Calu3 (cell line): ENCODE data around the gene B4GALT5. TPM values are rescaled to one million over a fixed set of nuclear protein-coding genes. Genes with fewer than 3 reads are reported as not detected.
"Not testable (repeated sequence)": the region's sequence is repeated elsewhere in the genome, so short reads cannot be mapped to it uniquely, and the experiment has no call there.

ENCODE experiments used
- Bru-seq: library from RNA; stranded (reverse); fragments of 400-500 nt; gene quantifications from one replicate; lab custom pipeline; 2021; lab: Mats Ljungman, UMichigan
- BruChase-seq, 2 experiments: library from RNA; stranded (reverse); fragments of 400-500 nt; gene quantifications; one replicate each; lab custom pipeline; 2021; lab: Mats Ljungman, UMichigan
- BruUV-seq: library from RNA; stranded (reverse); fragments of 400-500 nt; replicated peaks from 2 replicates; lab custom pipeline; 2021; lab: Mats Ljungman, UMichigan
- CTCF ChIA-PET: fragments of 300-600 bp; sonication (Branson Sonifier 250); formaldehyde crosslinking; loops from one replicate; lab custom pipeline; 2022; ENCODE audit warnings: antibody characterized with exemption; lab: Charles Lee
- DNase-seq: peaks from one replicate; pipeline ENCODE4 v3.0.0; 2022
- H3K27ac Mint-ChIP-seq: one replicate; pipeline ENCODE4 v1.8.0; 2022; ENCODE audit warnings: mixed read lengths; ENCODE audit not compliant: unreplicated experiment
- H3K27me3 Mint-ChIP-seq: one replicate; pipeline ENCODE4 v1.8.0; 2022; ENCODE audit warnings: mixed read lengths; ENCODE audit not compliant: unreplicated experiment
- H3K36me3 Mint-ChIP-seq: one replicate; pipeline ENCODE4 v1.8.0; 2022; ENCODE audit warnings: mild to moderate bottlenecking, moderate library complexity, mixed read lengths; ENCODE audit not compliant: insufficient read depth, unreplicated experiment
- H3K4me1 Mint-ChIP-seq: one replicate; pipeline ENCODE4 v1.8.0; 2022; ENCODE audit warnings: mild to moderate bottlenecking, low read depth, mixed read lengths; ENCODE audit not compliant: unreplicated experiment
- H3K4me3 Mint-ChIP-seq: one replicate; pipeline ENCODE4 v1.8.0; 2022; ENCODE audit warnings: mild to moderate bottlenecking, low read depth, moderate library complexity, mixed read lengths; ENCODE audit not compliant: unreplicated experiment
- H3K9me3 Mint-ChIP-seq: one replicate; pipeline ENCODE4 v1.8.0; 2022; ENCODE audit warnings: low read depth, mixed read lengths; ENCODE audit not compliant: unreplicated experiment
- CTCF ChIP-seq: fragments of 200-600 bp; IDR thresholded peaks from one replicate; pipeline ENCODE4 v1.8.0; 2022; ENCODE audit warnings: antibody characterized with exemption; ENCODE audit not compliant: unreplicated experiment
- intact Hi-C: fragments of 100-400 bp; cut with micrococcal nuclease; formaldehyde crosslinking; loops from one replicate; pipeline ENCODE4 v1.10.0; 2022; ENCODE audit not compliant: unreplicated experiment
- long read RNA-seq: library from polyadenylated mRNA; stranded (forward); transcript quantifications from one replicate; pipeline ENCODE4 v2.0.0, GENCODE V29; 2022
- total RNA-seq: library from RNA; stranded (reverse); gene quantifications from 2 replicates; pipeline ENCODE4 v1.2.3, GENCODE V29; 2022

The B4GALT5 gene, protein sequence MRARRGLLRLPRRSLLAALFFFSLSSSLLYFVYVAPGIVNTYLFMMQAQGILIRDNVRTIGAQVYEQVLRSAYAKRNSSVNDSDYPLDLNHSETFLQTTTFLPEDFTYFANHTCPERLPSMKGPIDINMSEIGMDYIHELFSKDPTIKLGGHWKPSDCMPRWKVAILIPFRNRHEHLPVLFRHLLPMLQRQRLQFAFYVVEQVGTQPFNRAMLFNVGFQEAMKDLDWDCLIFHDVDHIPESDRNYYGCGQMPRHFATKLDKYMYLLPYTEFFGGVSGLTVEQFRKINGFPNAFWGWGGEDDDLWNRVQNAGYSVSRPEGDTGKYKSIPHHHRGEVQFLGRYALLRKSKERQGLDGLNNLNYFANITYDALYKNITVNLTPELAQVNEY
- total RNA-seq = 117 and 131 TPM in 2 replicates
- percentile 97 among the genes with signal in this experiment for Bru-seq, nascent RNA
- percentile 98 among the genes with signal in this experiment for BruChase-seq, experiment 1, labeled RNA remaining after a 6-hour chase
- BruChase-seq, experiment 2, labeled RNA remaining after a 2-hour chase = percentile 96 among the genes with signal in this experiment
- long read RNA-seq, full-length matches to known transcripts = 5 of 51 reads
- long read RNA-seq, partial matches to known transcripts = 2 of 51 reads
- long read RNA-seq, other reads (novel, unspliced or antisense) = 44 of 51 reads

DNA sequence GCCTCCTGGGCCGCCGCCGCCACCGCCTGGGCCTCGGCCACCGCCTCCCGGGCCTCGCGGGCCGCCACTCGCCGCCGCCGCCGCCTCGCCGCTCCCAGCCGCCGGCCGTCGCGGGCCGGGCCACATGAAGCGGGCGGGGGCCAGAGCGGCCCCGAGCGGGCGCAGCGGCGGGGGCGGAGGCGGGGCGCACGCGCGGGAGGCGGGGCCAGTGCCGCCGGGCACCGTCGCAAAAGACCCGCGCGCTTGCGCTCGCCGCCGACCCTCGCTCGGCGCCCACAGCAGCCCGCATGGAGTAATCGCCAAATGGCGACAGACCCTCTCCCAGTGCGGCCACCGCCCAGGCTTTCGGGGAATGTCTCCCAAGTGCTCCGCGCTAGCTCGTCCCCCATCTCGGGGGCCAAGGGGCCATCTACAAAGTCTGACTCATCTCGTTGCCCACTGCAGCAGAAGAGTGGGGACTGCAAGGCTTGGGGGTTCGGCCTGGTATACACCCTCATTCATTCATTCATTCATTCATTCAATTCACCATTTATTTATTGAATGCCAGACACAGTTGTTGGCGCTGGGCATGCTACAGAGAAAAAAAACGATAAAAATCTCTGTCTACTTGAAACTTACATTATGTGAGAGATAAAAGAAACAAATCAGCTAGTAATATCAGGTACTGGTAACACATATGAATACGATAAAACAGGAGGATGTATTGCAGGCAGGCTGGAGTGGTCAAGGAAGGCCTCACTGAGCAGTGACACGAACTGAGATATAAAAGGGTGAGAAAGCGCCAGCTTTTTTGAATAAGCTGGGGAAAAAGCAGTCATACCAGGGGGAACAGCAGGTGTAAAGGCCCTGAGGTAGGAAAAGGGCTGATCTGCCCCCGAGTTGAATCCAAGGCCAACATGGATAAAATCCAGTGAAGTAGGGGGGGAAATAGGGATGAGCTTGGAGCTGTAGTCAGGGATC lies at the start of gene B4GALT5:
Gene B4GALT5, minus strand, starts transcription at position 126 of the 960 bp plus-strand sequence. CDS start 188 bp downstream, outside the sequence.
- intact Hi-C loops = loop anchor here (2.0 to 5.0 kb wide), 4 partner anchors 37 to 102 kb away; no protein-coding TSS in a partner anchor
- Mint-ChIP-seq H3K9me3 (no peaks in the 10 kb centered on the region), H3K27ac (peak within 1 kb of the TSS; percentile 89), H3K4me3 (peak within 1 kb of the TSS; percentile 92), H3K36me3 (peaks cover 34% of the 10 kb centered on the region), H3K27me3 (no peaks in the 10 kb centered on the region), H3K4me1 (peaks cover 47% of the 10 kb centered on the region)
- TSS peak; percentile 78 for BruUV-seq
- CTCF ChIA-PET = interaction anchor here (0.6 to 1.3 kb wide), 4 partner anchors 27 to 369 kb away, joined by 4 read pairs; no protein-coding TSS in a partner anchor
- peak; percentile 87 for DNase-seq
- no peak for TF ChIP-seq CTCF

- BruUV-seq = no TSS peak
- Mint-ChIP-seq H3K27me3 (no peaks in the 10 kb centered on the region), H3K36me3 (peaks cover 3% of the 10 kb centered on the region), H3K27ac (no peak overlapping the region), H3K9me3 (no peaks in the 10 kb centered on the region), H3K4me3 (no peak overlapping the region), H3K4me1 (peaks cover 44% of the 10 kb centered on the region)
- TF ChIP-seq CTCF = no peak
- intact Hi-C loops = no loop called here
- CTCF ChIA-PET = interaction anchor here (0.7 to 1.8 kb wide), 6 partner anchors 9 to 50 kb away, joined by 3 to 6 read pairs (median 4); partner anchors contain the start of gene SLC9A8
- DNase-seq = peak; percentile 24
These were observed 49.5 kb upstream of the B4GALT5 start for GRCh38 chr20:49762940-49763766.

GRCh38 chr20:49761888-49762287 lies 48.2 kb upstream of the B4GALT5 start:
- H3K27ac Mint-ChIP-seq, BruUV-seq, H3K36me3 Mint-ChIP-seq, CTCF ChIA-PET, H3K4me3 Mint-ChIP-seq, DNase-seq, H3K27me3 Mint-ChIP-seq, H3K9me3 Mint-ChIP-seq, intact Hi-C loops: not testable (repeated sequence)
- peaks cover 40% of the 10 kb centered on the region for H3K4me1 Mint-ChIP-seq

DNA sequence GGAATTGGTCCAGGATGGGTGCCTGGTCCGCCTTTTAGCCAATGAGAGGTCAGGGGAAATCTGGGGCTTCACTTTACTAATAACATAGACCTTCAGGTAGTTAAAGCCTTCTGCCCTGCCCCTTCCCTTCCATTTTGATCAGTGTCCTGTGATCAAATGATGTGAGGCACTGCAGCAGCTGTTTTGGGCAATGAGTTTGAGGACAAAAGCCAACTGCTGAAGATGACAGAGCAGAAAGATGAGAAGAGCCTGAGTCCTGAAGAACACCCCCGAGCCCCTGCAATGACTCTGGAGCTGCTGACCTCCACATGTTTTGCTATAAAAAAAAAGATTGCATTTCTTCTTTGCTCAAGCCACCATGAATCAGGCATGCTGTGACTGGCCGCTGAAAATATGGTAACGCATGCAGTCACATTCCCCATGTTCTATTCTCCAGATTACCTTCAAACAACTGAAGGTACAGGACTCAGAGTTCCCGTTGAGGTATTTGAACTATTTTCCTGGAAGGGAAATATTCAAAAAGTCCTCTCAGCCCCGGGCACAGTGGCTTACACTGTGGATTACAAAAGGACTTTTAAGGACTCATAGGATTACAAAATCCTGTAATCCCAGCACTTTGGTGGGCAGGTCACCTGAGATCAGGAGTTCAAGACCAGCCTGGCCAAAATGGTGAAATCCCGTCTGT lies 45.7 kb upstream of the B4GALT5 start:
- no peak overlapping the region for H3K27ac Mint-ChIP-seq
- no peaks in the 10 kb centered on the region for H3K9me3 Mint-ChIP-seq
- H3K36me3 Mint-ChIP-seq = no peaks in the 10 kb centered on the region
- CTCF ChIA-PET = interaction anchor here (1.1 kb wide), 1 partner anchor 14 kb away, joined by 3 read pairs; no protein-coding TSS in a partner anchor
- no peak overlapping the region for H3K4me3 Mint-ChIP-seq
- H3K27me3 Mint-ChIP-seq = no peaks in the 10 kb centered on the region
- no peak for TF ChIP-seq CTCF
- no TSS peak for BruUV-seq
- intact Hi-C loops = no loop called here
- DNase-seq = no peak
- H3K4me1 Mint-ChIP-seq = peaks cover 25% of the 10 kb centered on the region
